CD14-positive monocyte (primary cell): ENCODE measurements around the gene C19orf85. TPM values are rescaled to one million over a fixed set of nuclear protein-coding genes. Genes with fewer than 3 reads are reported as not detected.
A peak's percentile ranks its signal among the peaks of the same experiment; 100 is the strongest.
"Not testable (repeated sequence)": the region's sequence is repeated elsewhere in the genome, so short reads cannot be mapped to it uniquely, and the experiment has no call there.

Experiments
- DNase-seq, 3 donors: peaks; one replicate each; pipeline ENCODE4 v3.0.0-alpha.2; 2011 to 2022
- H2AFZ ChIP-seq: 2 replicates; pipeline ENCODE4 v1.6.0; 2012; ENCODE audit warnings: mild to moderate bottlenecking, low read depth, low read length, inconsistent platforms; ENCODE audit not compliant: insufficient read depth, poor library complexity, severe bottlenecking
- H3K27ac ChIP-seq, 2 donors: 1 replicate in 1 of 2; 2 replicates in 1 of 2; pipeline ENCODE4 v1.5.1; 2012 to 2013; ENCODE audit warnings: low read length in 2 of 2, control low read depth in 1 of 2, inconsistent platforms in 1 of 2, low read depth in 1 of 2, mild to moderate bottlenecking in 1 of 2
- H3K27me3 ChIP-seq, 2 donors: one replicate each; pipeline versions ENCODE4 v1.6.0 to v1.6.1; 2011 to 2013; ENCODE audit warnings: low read length in 2 of 2; ENCODE audit not compliant: control insufficient read depth in 2 of 2, insufficient read depth in 2 of 2
- H3K36me3 ChIP-seq, 2 donors: replicated peaks in 1 of 2; 1 replicate in 1 of 2; 2 replicates in 1 of 2; pipeline versions ENCODE4 v1.5.1 to v1.6.1; 2012 to 2013; ENCODE audit warnings: low read length in 2 of 2, control low read depth in 1 of 2, inconsistent platforms in 1 of 2, mild to moderate bottlenecking in 1 of 2; ENCODE audit not compliant: insufficient read depth in 2 of 2, control insufficient read depth in 1 of 2
- H3K4me1 ChIP-seq, 2 donors: 1 replicate in 1 of 2; 2 replicates in 1 of 2; pipeline versions ENCODE4 v1.5.1 to v1.6.1; 2012 to 2013; ENCODE audit warnings: low read length in 2 of 2, control low read depth in 1 of 2, inconsistent platforms in 1 of 2, mild to moderate bottlenecking in 1 of 2, moderate library complexity in 1 of 2; ENCODE audit not compliant: insufficient read depth in 2 of 2, control insufficient read depth in 1 of 2
- H3K4me2 ChIP-seq: replicated peaks from 2 replicates; pipeline ENCODE3; 2012; ENCODE audit warnings: low read length, moderate library complexity, mild to moderate bottlenecking; ENCODE audit not compliant: poor library complexity, severe bottlenecking; ENCODE audit errors: extremely low read depth
- H3K4me3 ChIP-seq, 3 experiments: fragments of 200-600 bp in 1 of 3; sonication (generic) in 1 of 3; replicated peaks in 1 of 3; 1 replicate in 2 of 3; 2 replicates in 1 of 3; pipeline ENCODE4 v1.5.1; 2011 to 2013; ENCODE audit warnings: low read length in 3 of 3, mild to moderate bottlenecking in 3 of 3, control low read depth in 2 of 3, low read depth in 2 of 3, inconsistent platforms in 1 of 3, moderate library complexity in 1 of 3
- H3K79me2 ChIP-seq: 2 replicates; pipeline ENCODE4 v1.6.0; 2012; ENCODE audit warnings: mild to moderate bottlenecking, control low read depth, inconsistent platforms, low read length, moderate library complexity; ENCODE audit not compliant: insufficient read depth
- H3K9ac ChIP-seq: 2 replicates; pipeline ENCODE4 v1.6.0; 2017; ENCODE audit warnings: low read length, mild to moderate bottlenecking; ENCODE audit not compliant: insufficient read depth, poor library complexity, severe bottlenecking
- H3K9me3 ChIP-seq, 2 donors: replicated peaks in 1 of 2; 1 replicate in 1 of 2; 2 replicates in 1 of 2; pipeline versions ENCODE4 v1.5.1 to v1.6.1; 2012 to 2013; ENCODE audit warnings: low read length in 2 of 2, control low read depth in 1 of 2; ENCODE audit not compliant: control insufficient read depth in 1 of 2, insufficient read depth in 1 of 2
- H4K20me1 ChIP-seq: 2 replicates; pipeline ENCODE4 v1.6.0; 2012; ENCODE audit warnings: mild to moderate bottlenecking, low read length, control low read depth, moderate library complexity; ENCODE audit not compliant: insufficient read depth
- H3K27ac Mint-ChIP-seq, 7 donors: one replicate each; pipeline ENCODE4 v1.8.0; 2020; ENCODE audit warnings: mild to moderate bottlenecking in 7 of 7, mixed read lengths in 7 of 7, moderate library complexity in 6 of 7, inconsistent platforms in 2 of 7
- H3K27me3 Mint-ChIP-seq, 3 donors: one replicate each; pipeline ENCODE4 v1.8.0; 2021 to 2022; ENCODE audit warnings: low read depth in 3 of 3, mild to moderate bottlenecking in 3 of 3, mixed read lengths in 3 of 3, moderate library complexity in 3 of 3, inconsistent platforms in 1 of 3
- H3K36me3 Mint-ChIP-seq, 2 donors: one replicate each; pipeline ENCODE4 v1.8.0; 2020; ENCODE audit warnings: mixed read lengths in 2 of 2, inconsistent platforms in 1 of 2, mild to moderate bottlenecking in 1 of 2
- H3K4me1 Mint-ChIP-seq: one replicate; pipeline ENCODE4 v1.8.0; 2020; ENCODE audit warnings: mild to moderate bottlenecking, mixed read lengths
- H3K4me3 Mint-ChIP-seq, 2 donors: one replicate each; pipeline ENCODE4 v1.8.0; 2020; ENCODE audit warnings: mild to moderate bottlenecking in 2 of 2, mixed read lengths in 2 of 2, moderate library complexity in 1 of 2
- H3K9me3 Mint-ChIP-seq, 7 donors: one replicate each; pipeline ENCODE4 v1.8.0; 2020 to 2022; ENCODE audit warnings: mixed read lengths in 7 of 7, mild to moderate bottlenecking in 6 of 7, moderate library complexity in 6 of 7, inconsistent platforms in 2 of 7
- CTCF ChIP-seq: fragments of 200-600 bp; IDR thresholded peaks from one replicate; pipeline ENCODE4 v1.8.0; 2022; ENCODE audit warnings: antibody characterized with exemption, mild to moderate bottlenecking
- WGBS: methylation state at CpG from one replicate; pipeline ENCODE4 v1.1.5; 2013; ENCODE audit warnings: missing lambda C conversion rate; ENCODE audit not compliant: insufficient coverage; 5-methylcytosine and 5-hydroxymethylcytosine counted together
- intact Hi-C, 2 donors: fragments of 100-400 bp; cut with micrococcal nuclease; formaldehyde crosslinking; loops; one replicate each; pipeline versions ENCODE4 v1.15.0 to v1.15.1; 2023
- polyA plus RNA-seq, 3 donors: library from polyadenylated mRNA; depleted of rRNA in 1 of 3; unstranded in 2 of 3; stranded (reverse) in 1 of 3; fragments of 300-500 nt in 2 of 3; fragments of >200 nt in 1 of 3; fragmentation: Illumina TruSeq in 2 of 3; gene quantifications; 1 replicate in 2 of 3; 2 replicates in 1 of 3; pipeline ENCODE4 v1.2.3, GENCODE V29; 2012 to 2021

C19orf85 gene
- polyA plus RNA-seq, 3 donors: not detected

GRCh38 chr19:55498246-55498840 lies 33.8 kb upstream of the C19orf85 start:
- Histone ChIP-seq H3K4me3 (no peak overlapping the region), H2AFZ (no peak overlapping the region), H3K4me2 (no peak overlapping the region), H3K9ac (no peak overlapping the region), H3K9me3 (no peaks in the 10 kb centered on the region), H3K27me3 (peaks cover 0 to 4% of the 10 kb centered on the region in 2 donors), H3K27ac (no peak overlapping the region), H3K36me3 (no peaks in the 10 kb centered on the region), H3K4me1 (peaks cover 2% of the 10 kb centered on the region in 2 donors), H4K20me1 (no peaks in the 10 kb centered on the region), H3K79me2 (no peaks in the 10 kb centered on the region)
- Mint-ChIP-seq H3K27me3 (peaks cover 6 to 19% (median 11%) of the 10 kb centered on the region in 3 donors), H3K9me3 (peaks cover 0 to 15% (median 10%) of the 10 kb centered on the region in 7 donors), H3K36me3 (peaks cover 0 to 2% of the 10 kb centered on the region in 2 donors), H3K4me3 (no peak overlapping the region), H3K4me1 (peaks cover 3% of the 10 kb centered on the region), H3K27ac (peak overlapping the region in 1 of 7 donors; percentile 54)
- TF ChIP-seq CTCF: no peak
- no CpG with 5 or more reads among the region's 2 CpGs for WGBS
- DNase-seq: no peak
- intact Hi-C loops: no loop called here

GRCh38 chr19:55497763-55498162 lies 33.2 kb upstream of the C19orf85 start:
- peak overlapping the region in 1 of 7 donors; percentile 54 for H3K27ac Mint-ChIP-seq
- H3K4me1 Mint-ChIP-seq: no peaks in the 10 kb centered on the region
- Histone ChIP-seq H3K9me3 (no peaks in the 10 kb centered on the region), H3K27ac (no peak overlapping the region), H3K4me1 (no peaks in the 10 kb centered on the region), H3K79me2 (no peaks in the 10 kb centered on the region), H3K4me2 (no peak overlapping the region), H4K20me1 (no peaks in the 10 kb centered on the region), H3K9ac (no peak overlapping the region), H3K4me3 (no peak overlapping the region), H3K36me3 (no peaks in the 10 kb centered on the region), H2AFZ (no peak overlapping the region), H3K27me3 (peaks cover 0 to 4% of the 10 kb centered on the region in 2 donors)
- peaks cover 0 to 2% of the 10 kb centered on the region in 2 donors for H3K36me3 Mint-ChIP-seq
- H3K4me3 Mint-ChIP-seq: no peak overlapping the region
- H3K27me3 Mint-ChIP-seq: peaks cover 11 to 22% (median 11%) of the 10 kb centered on the region in 3 donors
- TF ChIP-seq CTCF: no peak
- peaks cover 0 to 13% (median 8%) of the 10 kb centered on the region in 7 donors for H3K9me3 Mint-ChIP-seq
- WGBS: 96% methylated on average over 13 of the region's 13 CpGs
- intact Hi-C loops: no loop called here
- DNase-seq: no peak

GRCh38 chr19:55496820-55497219 lies 32.3 kb upstream of the C19orf85 start:
- 91% methylated on average over 4 of the region's 10 CpGs for WGBS

More at GRCh38 chr19:55496820-55497219, 32.3 kb upstream of the C19orf85 start:
- H3K27ac ChIP-seq, H2AFZ ChIP-seq, H3K27ac Mint-ChIP-seq, H3K4me2 ChIP-seq, H3K4me3 Mint-ChIP-seq, H3K9me3 Mint-ChIP-seq, H3K4me3 ChIP-seq, H3K27me3 ChIP-seq, H4K20me1 ChIP-seq, H3K9me3 ChIP-seq, intact Hi-C loops, H3K36me3 Mint-ChIP-seq, H3K36me3 ChIP-seq, H3K4me1 ChIP-seq, DNase-seq, H3K4me1 Mint-ChIP-seq, H3K79me2 ChIP-seq, H3K9ac ChIP-seq: not testable (repeated sequence)
- H3K27me3 Mint-ChIP-seq: peaks cover 12 to 22% (median 18%) of the 10 kb centered on the region in 3 donors
